Spinal cord (tissue), 10 donors: ENCODE data around the gene SUCLG2. TPM values are rescaled to one million over a fixed set of nuclear protein-coding genes. Genes with fewer than 3 reads are reported as not detected.

Source experiments
- DNase-seq, 6 donors: peaks; one replicate each; pipeline versions ENCODE4 v3.0.0 to v3.0.0-alpha.2; 2013 to 2015; ENCODE audit warnings: low spot score in 6 of 6, low read depth in 4 of 6
- H3K27ac ChIP-seq: one replicate; pipeline ENCODE4 v1.5.1; 2013; ENCODE audit warnings: low read depth, low read length, control low read depth
- H3K27me3 ChIP-seq: one replicate; pipeline ENCODE4 v1.6.1; 2013; ENCODE audit warnings: low read length; ENCODE audit not compliant: control insufficient read depth, insufficient read depth
- H3K36me3 ChIP-seq: one replicate; pipeline ENCODE4 v1.6.1; 2013; ENCODE audit warnings: low read length; ENCODE audit not compliant: control insufficient read depth, insufficient read depth
- H3K4me1 ChIP-seq: one replicate; pipeline ENCODE4 v1.6.1; 2013; ENCODE audit warnings: low read length; ENCODE audit not compliant: control insufficient read depth, insufficient read depth
- H3K4me3 ChIP-seq: one replicate; pipeline ENCODE4 v1.5.1; 2013; ENCODE audit warnings: low read depth, low read length, control low read depth
- H3K9me3 ChIP-seq: one replicate; pipeline ENCODE4 v1.6.1; 2013; ENCODE audit warnings: low read length; ENCODE audit not compliant: control insufficient read depth, insufficient read depth
- WGBS: methylation state at CpG from one replicate; pipeline ENCODE4 v1.1.5; 2013; ENCODE audit warnings: missing lambda C conversion rate; ENCODE audit not compliant: insufficient coverage; 5-methylcytosine and 5-hydroxymethylcytosine counted together
- long read RNA-seq, 4 donors: transcript quantifications; one replicate each; lab custom pipeline, GENCODE V29; 2026
- polyA plus RNA-seq, 2 donors: library from polyadenylated mRNA; unstranded; fragments of 120-200 nt; gene quantifications; one replicate each; pipeline ENCODE4 v1.2.1, GENCODE V29; 2013; ENCODE audit not compliant: insufficient read length in 2 of 2
- total RNA-seq, 2 donors: library from RNA; depleted of rRNA in 1 of 2; stranded (reverse); fragments of 120-200 nt in 1 of 2; fragments of >200 nt in 1 of 2; gene quantifications; one replicate each; pipeline versions ENCODE4 v1.2.3 to v1.2.4, GENCODE V29; 2013 to 2014
- donor health status: healthy.

The SUCLG2 gene
- total RNA-seq, result 10 to 100 TPM; 29.2 to 39.2 TPM
- polyA plus RNA-seq, result 10 to 100 TPM; 23.4 to 24.4 TPM
- long read RNA-seq, donor 1, transcript SUCLG2-201 (11 exons, 2,352 nt), result major isoform, 10 of 10 reads
- long read RNA-seq, donor 1, partial matches to known transcripts, result 0 of 10 reads
- long read RNA-seq, donor 1, other reads (novel, unspliced or antisense), result 0 of 10 reads
- long read RNA-seq, donor 2, partial matches to known transcripts, result 0 of 3 reads
- long read RNA-seq, donor 2, other reads (novel, unspliced or antisense), result 0 of 3 reads
- long read RNA-seq, donor 3, partial matches to known transcripts, result 0 of 3 reads
- long read RNA-seq, donor 3, other reads (novel, unspliced or antisense), result 0 of 3 reads
- long read RNA-seq, donor 4, transcript SUCLG2-201 (11 exons, 2,352 nt), result major isoform, 25 of 43 reads
- long read RNA-seq, donor 4, partial matches to known transcripts, result 18 of 43 reads
- long read RNA-seq, donor 4, other reads (novel, unspliced or antisense), result 0 of 43 reads

GRCh38 chr3:67654099-67654843 is at the start of gene SUCLG2:
Gene SUCLG2, minus strand, starts transcription at chr3:67654612. Its CDS starts 26 bp downstream, at chr3:67654586.
- H3K36me3 ChIP-seq, result no peaks in the 10 kb centered on the region
- no peaks in the 10 kb centered on the region for H3K9me3 ChIP-seq
- under 1% methylated on average over 66 of the region's 66 CpGs for WGBS
- H3K4me3 ChIP-seq, result peak within 1 kb of the TSS; percentile 63
- no peaks in the 10 kb centered on the region for H3K27me3 ChIP-seq
- peak; percentile 38 to 92 (median 58) for DNase-seq
- H3K27ac ChIP-seq, result peak within 1 kb of the TSS; percentile 80
- peaks cover 9% of the 10 kb centered on the region for H3K4me1 ChIP-seq

- H3K27me3 ChIP-seq, result no peaks in the 10 kb centered on the region
- H3K4me1 ChIP-seq, result no peaks in the 10 kb centered on the region
- 95% methylated on average over 2 of the region's 4 CpGs for WGBS
- H3K4me3 ChIP-seq, result no peak overlapping the region
- peak in 1 of 6 donors; percentile 40 for DNase-seq
- no peaks in the 10 kb centered on the region for H3K9me3 ChIP-seq
- H3K27ac ChIP-seq, result no peak overlapping the region
- no peaks in the 10 kb centered on the region for H3K36me3 ChIP-seq
Measured at GRCh38 chr3:67700596-67700995, 46.2 kb upstream of the SUCLG2 start.

- Histone ChIP-seq H3K4me3 (no peak overlapping the region), H3K9me3 (no peaks in the 10 kb centered on the region), H3K36me3 (no peaks in the 10 kb centered on the region), H3K27ac (no peak overlapping the region), H3K4me1 (no peaks in the 10 kb centered on the region), H3K27me3 (no peaks in the 10 kb centered on the region)
- no CpG with 5 or more reads among the region's 5 CpGs for WGBS
- DNase-seq, result no peak
Measured at GRCh38 chr3:67699882-67700281, 45.5 kb upstream of the SUCLG2 start.

- Histone ChIP-seq H3K27me3 (no peaks in the 10 kb centered on the region), H3K4me1 (no peaks in the 10 kb centered on the region), H3K36me3 (no peaks in the 10 kb centered on the region), H3K9me3 (no peaks in the 10 kb centered on the region), H3K4me3 (no peak overlapping the region), H3K27ac (no peak overlapping the region)
- WGBS, result no CpG with 5 or more reads among the region's 4 CpGs
- DNase-seq, result no peak
Measured at GRCh38 chr3:67692621-67693020, 38.2 kb upstream of the SUCLG2 start.

- Histone ChIP-seq H3K36me3 (no peaks in the 10 kb centered on the region), H3K27me3 (no peaks in the 10 kb centered on the region), H3K9me3 (no peaks in the 10 kb centered on the region), H3K27ac (no peak overlapping the region), H3K4me1 (no peaks in the 10 kb centered on the region), H3K4me3 (no peak overlapping the region)
- no peak for DNase-seq
- WGBS, result no CpG with 5 or more reads among the region's 1 CpG
Measured at GRCh38 chr3:67691926-67692325, 37.5 kb upstream of the SUCLG2 start.

GRCh38 chr3:67691207-67691606 is 36.8 kb upstream of the SUCLG2 start:
- DNase-seq, result no peak
- Histone ChIP-seq H3K9me3 (no peaks in the 10 kb centered on the region), H3K4me1 (no peaks in the 10 kb centered on the region), H3K27ac (no peak overlapping the region), H3K27me3 (no peaks in the 10 kb centered on the region), H3K4me3 (no peak overlapping the region), H3K36me3 (no peaks in the 10 kb centered on the region)
- 80% methylated on average over 1 of the region's 1 CpG for WGBS

- H3K4me3 ChIP-seq, result no peak overlapping the region
- no peak overlapping the region for H3K27ac ChIP-seq
- DNase-seq, result no peak
- no peaks in the 10 kb centered on the region for H3K36me3 ChIP-seq
- H3K27me3 ChIP-seq, result no peaks in the 10 kb centered on the region
- no peaks in the 10 kb centered on the region for H3K9me3 ChIP-seq
- WGBS, result 78% methylated on average over 1 of the region's 1 CpG
- no peaks in the 10 kb centered on the region for H3K4me1 ChIP-seq
Measured at GRCh38 chr3:67689806-67690205, 35.4 kb upstream of the SUCLG2 start.

- Histone ChIP-seq H3K27me3 (no peaks in the 10 kb centered on the region), H3K4me1 (no peaks in the 10 kb centered on the region), H3K36me3 (no peaks in the 10 kb centered on the region), H3K9me3 (no peaks in the 10 kb centered on the region), H3K4me3 (no peak overlapping the region), H3K27ac (no peak overlapping the region)
- WGBS, result no CpG with 5 or more reads among the region's 2 CpGs
- no peak for DNase-seq
Measured at GRCh38 chr3:67688231-67688630, 33.8 kb upstream of the SUCLG2 start.

- Histone ChIP-seq H3K27me3 (no peaks in the 10 kb centered on the region), H3K4me1 (no peaks in the 10 kb centered on the region), H3K27ac (no peak overlapping the region), H3K4me3 (no peak overlapping the region), H3K36me3 (no peaks in the 10 kb centered on the region), H3K9me3 (no peaks in the 10 kb centered on the region)
- WGBS, result no CpG with 5 or more reads among the region's 8 CpGs
- peak in 1 of 6 donors; percentile 23 for DNase-seq
Measured at GRCh38 chr3:67686069-67686468, 31.7 kb upstream of the SUCLG2 start.
